Measurements from ENCODE around the gene UBE2B. TPM values are rescaled to one million over a fixed set of nuclear protein-coding genes. Genes with fewer than 3 reads are reported as not detected.

The UBE2B gene
- total RNA-seq = 19.1 and 21.6 TPM in 2 replicates

DNA sequence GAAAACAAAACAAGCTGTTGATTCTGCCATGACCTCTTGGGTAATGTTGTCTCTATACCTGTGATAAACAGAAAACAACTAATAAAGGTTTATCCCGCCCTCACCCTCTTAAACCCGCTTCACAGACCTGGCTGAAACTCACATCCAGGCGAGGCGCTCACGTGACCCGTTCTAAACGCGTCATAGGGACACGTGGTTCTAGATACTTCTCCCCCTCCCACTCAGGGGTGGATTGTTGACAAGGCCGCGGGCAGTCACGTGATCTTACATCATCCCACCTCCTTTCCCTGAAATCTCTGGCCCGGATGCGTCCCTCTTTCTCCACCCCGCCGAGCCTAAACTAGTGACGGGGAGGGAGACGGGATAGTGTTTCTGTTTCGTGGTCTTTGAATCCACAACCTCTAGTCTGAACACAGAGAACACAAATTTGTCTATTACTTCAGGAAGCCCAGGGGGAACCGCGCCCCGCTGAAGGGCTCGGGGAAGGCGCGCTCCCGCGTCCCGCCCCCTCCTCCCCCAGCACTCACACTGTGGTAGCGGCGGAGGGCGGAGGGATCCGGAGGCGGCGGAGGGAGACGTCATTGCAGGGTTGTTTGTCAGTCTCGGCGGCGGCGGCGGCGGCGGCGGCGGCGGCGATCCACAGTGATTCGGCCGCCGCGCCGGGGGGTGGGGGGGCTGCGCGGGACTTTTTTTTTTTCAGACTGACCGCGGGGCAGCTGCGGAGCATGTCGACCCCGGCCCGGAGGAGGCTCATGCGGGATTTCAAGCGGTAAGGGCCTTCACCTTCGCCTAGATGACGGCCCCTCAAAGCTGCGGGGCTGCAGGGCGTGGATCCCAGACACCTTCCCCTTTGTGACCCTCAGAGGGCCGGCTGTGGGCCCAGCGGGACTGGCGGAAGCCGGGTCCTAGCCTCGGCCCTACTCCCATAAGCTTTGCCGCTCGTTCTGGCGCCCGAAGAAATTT, at the start of gene UBE2B:
Gene UBE2B, plus strand, starts transcription at position 699 of the 963 bp plus-strand sequence. Its CDS starts 27 bp downstream, at position 726.

DNA sequence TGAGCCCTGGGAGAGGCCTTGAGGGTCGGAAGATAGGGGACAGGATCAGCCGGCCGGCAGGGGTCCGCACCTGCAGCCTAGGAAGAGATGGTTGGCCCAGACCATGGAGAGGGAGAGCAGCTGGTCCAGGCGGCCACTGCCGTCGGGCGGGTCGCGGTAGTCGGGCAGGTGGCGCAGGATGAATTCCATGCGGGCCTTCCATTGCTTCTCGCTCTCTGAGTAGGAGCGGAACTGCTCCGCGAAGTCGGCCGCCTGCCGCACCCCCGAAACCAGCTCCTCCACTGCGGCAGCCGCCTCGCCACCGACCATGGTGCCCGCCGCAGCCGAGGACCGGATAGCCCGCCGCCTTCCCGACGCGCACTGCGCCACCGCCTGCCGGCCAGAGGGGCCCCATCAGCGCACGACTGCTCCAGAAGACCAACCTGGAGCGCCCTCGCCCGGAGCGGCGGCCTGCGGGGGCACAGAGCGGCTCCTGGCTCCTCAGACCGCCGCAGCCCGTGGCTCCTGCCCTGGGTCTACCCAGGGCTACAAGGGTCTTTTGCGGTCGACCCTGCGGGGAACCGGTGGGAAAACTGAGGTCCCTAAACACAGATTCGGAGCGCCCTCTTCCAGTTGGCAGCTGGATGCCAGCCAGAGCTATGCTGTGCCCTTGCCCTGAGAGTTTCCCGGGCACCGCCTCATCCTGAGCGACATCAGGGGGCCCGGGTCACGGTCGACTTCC, 40.3 kb downstream of the UBE2B start, which contains the start of gene CDKN2AIPNL:
Gene CDKN2AIPNL, minus strand, starts transcription at position 336 of the 721 bp plus-strand sequence. Its CDS starts 27 bp downstream, at position 309.

Other genes starting within 250 kb of the UBE2B start
- gene SKP1, start 194.6 kb upstream of the UBE2B start, total RNA-seq = 233 and 320 TPM in 2 replicates
- gene PPP2CA, start 145.5 kb upstream of the UBE2B start, total RNA-seq = 43.4 and 55.8 TPM in 2 replicates
- 1.7 and 2.1 TPM in 2 replicates for gene CDKL3, start 4.4 kb upstream of the UBE2B start, total RNA-seq
- 23.8 and 29.9 TPM in 2 replicates for gene CDKN2AIPNL, start 40.3 kb downstream of the UBE2B start, total RNA-seq
- gene JADE2, start 154.1 kb downstream of the UBE2B start, total RNA-seq = 18.6 and 19.7 TPM in 2 replicates